Measurements from ENCODE around the gene ERI2.
"Not testable (repeated sequence)": the region's sequence is repeated elsewhere in the genome, so short reads cannot be mapped to it uniquely, and the experiment has no call there.

The ERI2 gene

DNA sequence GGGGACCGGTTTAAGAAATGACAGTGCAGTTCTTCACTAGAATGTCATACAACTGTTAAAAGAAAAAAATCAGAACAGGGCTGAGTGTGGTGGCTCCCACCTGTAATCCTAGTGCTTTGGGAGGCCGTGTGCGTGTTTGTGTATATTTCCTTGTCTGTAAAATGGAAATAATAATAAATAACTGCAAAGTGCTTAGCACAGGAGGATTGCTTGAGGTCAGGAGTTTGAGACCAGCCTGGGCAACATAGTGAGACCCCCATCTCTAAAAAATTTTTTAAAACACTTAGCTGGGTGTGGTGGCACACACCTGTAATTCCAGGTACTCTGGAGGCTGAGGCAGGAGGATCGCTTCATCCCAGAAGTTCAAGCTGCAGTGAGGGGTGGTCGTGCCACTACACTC lies 40.0 kb downstream of the ERI2 start:
- in situ Hi-C loops (cut with MboI; ENCODE audit: low sequenced_read_pairs), result no loop called here

DNA sequence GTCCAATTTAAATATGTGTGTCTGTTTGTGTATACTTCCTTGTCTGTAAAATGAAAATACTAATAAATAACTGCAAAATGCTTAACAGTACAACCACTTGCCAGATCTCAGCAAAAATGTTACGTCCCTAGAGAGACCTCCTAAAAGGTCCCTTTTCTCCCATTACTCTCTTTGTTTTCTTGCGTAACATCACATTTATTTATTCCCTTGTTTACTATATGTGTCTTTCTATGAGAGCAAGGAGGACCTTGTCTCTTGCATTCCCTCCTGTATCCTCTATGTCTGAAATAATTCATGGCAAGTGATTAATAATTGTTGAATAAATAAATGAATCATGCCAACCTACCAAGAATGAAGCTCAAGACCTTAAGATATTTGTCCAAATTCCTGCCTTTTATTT lies 40.5 kb downstream of the ERI2 start:
- in situ Hi-C loops (cut with MboI; ENCODE audit: low sequenced_read_pairs), result no loop called here

GRCh38 chr16:20764448-20764847 lies 41.8 kb downstream of the ERI2 start:
- in situ Hi-C loops (cut with MboI; ENCODE audit: low sequenced_read_pairs), result not testable (repeated sequence)

DNA sequence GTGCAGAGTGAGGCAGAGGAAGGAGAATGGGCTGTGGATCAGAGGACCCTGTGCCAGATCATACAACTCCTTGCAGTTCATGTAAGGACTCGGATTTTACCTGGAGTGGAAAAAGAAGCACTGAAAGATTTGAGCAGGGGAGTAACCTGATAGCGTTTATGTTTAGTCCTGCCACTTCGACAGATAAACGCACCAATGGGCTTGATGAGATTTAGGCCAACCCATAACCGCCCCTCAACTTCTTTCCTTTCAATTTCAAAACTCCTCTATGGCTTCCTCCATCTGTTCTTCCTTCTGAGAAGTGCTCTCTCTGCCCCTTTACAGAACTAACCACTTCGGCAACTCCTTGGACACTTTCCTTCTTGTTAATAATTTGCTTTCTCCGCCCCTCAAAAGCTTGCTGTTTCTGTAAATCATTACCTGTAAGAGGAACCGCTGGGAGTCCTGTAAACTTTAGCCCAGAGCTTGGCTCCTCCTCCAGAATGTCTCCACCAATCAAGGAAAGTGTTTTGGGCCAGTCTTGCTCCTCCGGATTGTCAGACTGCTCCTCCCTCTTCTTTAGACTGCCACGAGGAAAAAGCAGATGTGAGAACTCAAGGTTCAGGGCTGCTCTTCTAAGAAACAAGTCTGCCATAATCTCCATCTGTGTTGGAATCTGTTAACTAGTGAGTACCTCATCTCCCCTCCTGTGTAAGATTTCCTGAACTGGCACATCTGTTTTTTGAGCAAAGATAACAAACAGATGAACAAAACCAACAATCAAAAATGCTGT lies 42.6 kb downstream of the ERI2 start, which contains the start of gene ACSM3:
Gene ACSM3 (plus strand): TSS at position 554 of the 772 bp plus-strand sequence. CDS start 6,021 bp downstream, outside the sequence.
- in situ Hi-C loops (cut with MboI; ENCODE audit: low sequenced_read_pairs), result no loop called here

GRCh38 chr16:20762404-20763123 lies 43.7 kb downstream of the ERI2 start:
- in situ Hi-C loops (cut with MboI; ENCODE audit: low sequenced_read_pairs), result no loop called here

GRCh38 chr16:20761175-20761574 lies 45.1 kb downstream of the ERI2 start:
- in situ Hi-C loops (cut with MboI; ENCODE audit: low sequenced_read_pairs), result no loop called here

- in situ Hi-C loops (cut with MboI; ENCODE audit: low sequenced_read_pairs), result no loop called here
Measured at GRCh38 chr16:20760346-20760745, 45.9 kb downstream of the ERI2 start.

GRCh38 chr16:20755799-20756198 lies 50.5 kb downstream of the ERI2 start:
- in situ Hi-C loops (cut with MboI; ENCODE audit: low sequenced_read_pairs), result not testable (repeated sequence)

DNA sequence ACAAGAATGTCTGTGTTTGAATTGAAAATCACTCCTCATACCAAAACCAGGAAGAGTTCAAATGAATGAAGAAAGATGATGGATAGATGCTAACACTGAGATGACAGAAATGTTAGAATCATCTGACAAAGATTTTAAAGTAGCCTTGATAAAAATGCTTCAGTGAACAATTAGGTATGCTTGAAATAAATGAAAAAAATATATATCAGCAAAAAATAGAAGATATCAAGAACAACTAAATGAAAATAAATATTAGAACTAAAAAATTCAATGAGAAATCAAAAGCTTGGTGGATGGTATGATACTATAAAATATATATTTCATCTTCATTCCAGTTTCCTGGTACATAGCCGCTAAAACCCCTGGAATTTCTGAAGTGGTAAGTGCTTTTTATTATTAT lies 51.0 kb downstream of the ERI2 start:
- in situ Hi-C loops (cut with MboI; ENCODE audit: low sequenced_read_pairs), result no loop called here

GRCh38 chr16:20753727-20754126 lies 52.5 kb downstream of the ERI2 start:
- in situ Hi-C loops (cut with MboI; ENCODE audit: low sequenced_read_pairs), result no loop called here

- in situ Hi-C loops (cut with MboI; ENCODE audit: low sequenced_read_pairs), result no loop called here
Measured at GRCh38 chr16:20750558-20750957, 55.7 kb downstream of the ERI2 start.

GRCh38 chr16:20749474-20749873 lies 56.8 kb downstream of the ERI2 start:
- in situ Hi-C loops (cut with MboI; ENCODE audit: low sequenced_read_pairs), result no loop called here

DNA sequence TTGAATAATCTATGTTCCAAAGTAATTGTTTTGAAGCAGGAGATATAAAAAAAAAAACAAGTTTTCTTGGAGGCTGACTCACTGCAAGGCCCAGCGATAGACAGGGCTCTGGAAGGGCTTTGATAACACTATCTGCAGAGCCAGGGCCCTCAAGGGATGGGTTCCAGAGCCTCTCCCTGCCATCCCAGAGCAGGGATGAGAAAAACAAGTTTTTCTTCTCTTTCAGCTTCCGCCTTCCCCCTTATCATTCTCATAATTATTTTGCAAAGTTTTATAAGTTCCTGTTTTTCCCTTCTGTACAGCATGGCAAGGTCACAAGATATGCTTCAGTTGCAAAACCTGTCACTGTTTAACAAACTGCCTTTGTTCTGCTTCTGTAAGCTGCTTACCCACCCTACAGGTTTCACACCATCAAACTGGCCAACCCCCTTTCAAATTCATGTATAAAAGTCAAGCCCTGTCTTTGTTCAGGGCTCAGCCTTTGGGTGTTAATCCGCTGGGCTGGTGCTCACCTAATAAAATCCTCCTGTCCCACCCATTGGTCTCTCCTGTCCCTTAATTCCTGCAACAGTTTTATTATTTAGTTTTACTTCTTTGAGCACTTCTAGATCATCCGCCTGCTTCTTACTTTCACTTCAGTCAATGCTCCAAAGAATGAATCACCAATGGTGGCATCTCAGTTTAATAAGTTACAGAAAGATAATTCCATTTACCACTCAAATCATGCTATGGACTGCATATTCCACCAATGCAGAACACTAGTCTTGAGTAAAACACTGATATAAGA lies 59.0 kb downstream of the ERI2 start:
- in situ Hi-C loops (cut with MboI; ENCODE audit: low sequenced_read_pairs), result no loop called here

DNA sequence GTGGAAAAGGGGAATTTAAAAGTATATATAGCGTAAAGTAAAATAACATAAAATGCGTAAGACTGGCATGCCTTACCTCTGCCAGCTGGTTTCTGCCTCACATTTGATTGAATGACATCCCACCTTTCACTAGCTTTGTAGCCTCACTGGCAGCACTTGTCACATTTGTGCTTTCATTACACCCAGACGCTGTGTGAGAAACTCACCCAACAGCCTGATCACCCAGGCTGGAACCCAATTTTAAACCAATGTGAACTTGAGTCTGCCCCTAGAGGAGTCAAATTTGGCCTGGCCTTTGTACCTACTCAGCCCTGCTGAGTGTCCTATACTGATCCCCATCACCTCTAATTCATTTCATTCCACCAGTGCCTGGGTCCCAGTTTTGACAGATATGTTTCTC lies 59.8 kb downstream of the ERI2 start:
- in situ Hi-C loops (cut with MboI; ENCODE audit: low sequenced_read_pairs), result no loop called here
